Caco-2 (cell line): ENCODE data around the gene FAM180B. TPM values are rescaled to one million over a fixed set of nuclear protein-coding genes. Genes with fewer than 3 reads are reported as not detected.
"Not testable (repeated sequence)": the region's sequence is repeated elsewhere in the genome, so short reads cannot be mapped to it uniquely, and the experiment has no call there.

Experiments used
- BruUV-seq: library from RNA; stranded (reverse); fragments of 400-500 nt; replicated peaks from 2 replicates; lab custom pipeline; 2021; lab: Mats Ljungman, UMichigan
- CTCF ChIA-PET: fragments of 300-600 bp; sonication (Branson Sonifier 250); formaldehyde crosslinking; loops from one replicate; lab custom pipeline; 2022; ENCODE audit warnings: antibody characterized with exemption; lab: Charles Lee
- POLR2A ChIA-PET: fragments of 300-600 bp; sonication (Branson Sonifier 250); formaldehyde crosslinking; loops from one replicate; lab custom pipeline; 2022; ENCODE audit warnings: antibody characterized with exemption; lab: Charles Lee
- DNase-seq, 2 experiments: peaks; one replicate each; pipeline versions ENCODE4 v3.0.0 to v3.0.0-alpha.2; 2020 to 2022
- H3K27me3 ChIP-seq: replicated peaks from 2 replicates; pipeline ENCODE4 v1.6.0; 2011; ENCODE audit warnings: low read length; ENCODE audit not compliant: control insufficient read depth, insufficient read depth
- H3K36me3 ChIP-seq: 2 replicates; pipeline ENCODE4 v1.5.1; 2011; ENCODE audit warnings: low read length; ENCODE audit not compliant: control insufficient read depth, insufficient read depth
- H3K4me1 ChIP-seq: fragments of 250-450 bp; sonication (Bioruptor Pico); 2 replicates; pipeline ENCODE4 v1.5.1; 2020; ENCODE audit warnings: mild to moderate bottlenecking
- H3K4me3 ChIP-seq: 2 replicates; pipeline ENCODE4 v1.5.1; 2011; ENCODE audit warnings: low read depth, mild to moderate bottlenecking, control low read depth, low read length
- H3K9me3 ChIP-seq: fragments of 250-450 bp; sonication (Bioruptor Pico); 2 replicates; pipeline ENCODE4 v1.5.1; 2020; ENCODE audit warnings: mild to moderate bottlenecking, moderate library complexity
- H3K27ac Mint-ChIP-seq: one replicate; pipeline ENCODE4 v1.8.0; 2022; ENCODE audit warnings: mixed read lengths; ENCODE audit not compliant: unreplicated experiment
- H3K27me3 Mint-ChIP-seq: one replicate; pipeline ENCODE4 v1.8.0; 2022; ENCODE audit warnings: mixed read lengths; ENCODE audit not compliant: insufficient read depth, unreplicated experiment
- H3K36me3 Mint-ChIP-seq: one replicate; pipeline ENCODE4 v1.8.0; 2022; ENCODE audit warnings: mild to moderate bottlenecking, mixed read lengths; ENCODE audit not compliant: insufficient read depth, unreplicated experiment
- H3K4me1 Mint-ChIP-seq: one replicate; pipeline ENCODE4 v1.8.0; 2022; ENCODE audit warnings: low read depth, mixed read lengths; ENCODE audit not compliant: unreplicated experiment
- H3K4me3 Mint-ChIP-seq: one replicate; pipeline ENCODE4 v1.8.0; 2022; ENCODE audit warnings: mild to moderate bottlenecking, moderate library complexity, mixed read lengths; ENCODE audit not compliant: unreplicated experiment
- H3K9me3 Mint-ChIP-seq: one replicate; pipeline ENCODE4 v1.8.0; 2022; ENCODE audit warnings: mixed read lengths; ENCODE audit not compliant: unreplicated experiment
- CTCF ChIP-seq, 2 experiments: fragments of 200-600 bp in 1 of 2; IDR thresholded peaks; 1 replicate in 1 of 2; 2 replicates in 1 of 2; pipeline versions ENCODE4 v1.5.1 to v1.8.0; 2011 to 2022; ENCODE audit warnings: antibody characterized with exemption in 1 of 2, control low read depth in 1 of 2, inconsistent platforms in 1 of 2, low read depth in 1 of 2, low read length in 1 of 2, mild to moderate bottlenecking in 1 of 2, moderate library complexity in 1 of 2; ENCODE audit not compliant: insufficient read depth in 1 of 2, severe bottlenecking in 1 of 2, unreplicated experiment in 1 of 2
- intact Hi-C: fragments of 100-400 bp; cut with micrococcal nuclease; formaldehyde crosslinking; loops from one replicate; pipeline ENCODE4 v1.10.0; 2022; ENCODE audit not compliant: unreplicated experiment
- total RNA-seq: library from RNA; stranded (reverse); gene quantifications from 2 replicates; pipeline ENCODE4 v1.2.3, GENCODE V29; 2022

The FAM180B gene
- total RNA-seq, 1 experiment from 2014 or later: not detected

- intact Hi-C loops: loop anchor here (10.0 kb wide), 1 partner anchor 74 kb away; no protein-coding TSS in a partner anchor
- no TSS peak for BruUV-seq
Measured at GRCh38 chr11:47558695-47559094, 27.8 kb upstream of the FAM180B start.

GRCh38 chr11:47560426-47560825, 26.1 kb upstream of the FAM180B start:
- BruUV-seq: no TSS peak
- Histone ChIP-seq H3K36me3 (no peaks in the 10 kb centered on the region), H3K27me3 (no peaks in the 10 kb centered on the region), H3K4me3 (no peak overlapping the region), H3K4me1 (no peaks in the 10 kb centered on the region; the same call in 1 of the 2 replicates), H3K9me3 (no peaks in the 10 kb centered on the region)
- TF ChIP-seq CTCF (IDR thresholded peaks at IDR 0.05; ENCODE audit: insufficient read depth in 1 of 2, low read depth in 1 of 2, low read length in 1 of 2, severe bottlenecking in 1 of 2, unreplicated experiment in 1 of 2): no peak
- H3K9me3 Mint-ChIP-seq: no peaks in the 10 kb centered on the region
- ChIA-PET POLR2A (no interaction called here), CTCF (no interaction called here)
- intact Hi-C loops: no loop called here
- H3K4me1 Mint-ChIP-seq: no peaks in the 10 kb centered on the region
- no peak for DNase-seq
- peaks cover 8% of the 10 kb centered on the region for H3K36me3 Mint-ChIP-seq
- no peak overlapping the region for H3K4me3 Mint-ChIP-seq
- no peak overlapping the region for H3K27ac Mint-ChIP-seq
- no peaks in the 10 kb centered on the region for H3K27me3 Mint-ChIP-seq

More at GRCh38 chr11:47558695-47559094, 27.8 kb upstream of the FAM180B start:
- H3K27ac Mint-ChIP-seq: no peak overlapping the region
- H3K27me3 ChIP-seq: no peaks in the 10 kb centered on the region
- no peaks in the 10 kb centered on the region for H3K4me1 ChIP-seq
- no peaks in the 10 kb centered on the region for H3K4me1 Mint-ChIP-seq
- H3K4me3 Mint-ChIP-seq: no peak overlapping the region
- POLR2A ChIA-PET: no interaction called here
- no peak for DNase-seq
- no peak for TF ChIP-seq CTCF (IDR thresholded peaks at IDR 0.05; ENCODE audit: insufficient read depth in 1 of 2, low read depth in 1 of 2, low read length in 1 of 2, severe bottlenecking in 1 of 2, unreplicated experiment in 1 of 2)
- CTCF ChIA-PET: no interaction called here
- no peaks in the 10 kb centered on the region for H3K9me3 ChIP-seq
- no peaks in the 10 kb centered on the region for H3K36me3 ChIP-seq
- no peaks in the 10 kb centered on the region for H3K27me3 Mint-ChIP-seq
- no peak overlapping the region for H3K4me3 ChIP-seq
- H3K9me3 Mint-ChIP-seq: no peaks in the 10 kb centered on the region
- H3K36me3 Mint-ChIP-seq: no peaks in the 10 kb centered on the region

DNA sequence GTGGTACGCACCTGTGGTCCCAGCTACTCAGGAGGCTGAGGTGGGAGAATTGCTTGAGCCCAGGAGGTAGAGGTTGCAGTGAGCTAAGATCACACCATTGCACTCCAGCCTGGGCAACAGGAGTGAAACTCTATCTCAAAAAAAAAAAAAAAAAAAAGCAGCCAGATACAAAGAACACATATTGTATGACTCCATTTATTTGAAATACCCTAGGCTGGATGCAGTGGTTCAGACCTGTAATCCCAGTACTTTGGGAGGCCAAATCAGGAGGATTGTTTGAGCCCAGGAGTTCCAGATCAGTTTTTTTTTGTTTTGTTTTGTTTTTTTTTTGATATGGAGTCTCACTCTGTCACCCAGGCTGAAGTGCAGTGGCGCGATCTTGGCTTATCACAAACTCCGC, 24.1 kb upstream of the FAM180B start:
- CTCF ChIA-PET: interaction anchor here (0.7 kb wide), 1 partner anchor 436 kb away, joined by 11 read pairs; no protein-coding TSS in a partner anchor
- H3K27ac Mint-ChIP-seq, H3K9me3 Mint-ChIP-seq, H3K36me3 ChIP-seq, POLR2A ChIA-PET, H3K27me3 Mint-ChIP-seq, H3K4me3 Mint-ChIP-seq, H3K4me1 ChIP-seq, BruUV-seq, H3K4me1 Mint-ChIP-seq, H3K27me3 ChIP-seq, H3K4me3 ChIP-seq, intact Hi-C loops, H3K9me3 ChIP-seq, DNase-seq: not testable (repeated sequence)
- peaks cover 15% of the 10 kb centered on the region for H3K36me3 Mint-ChIP-seq

GRCh38 chr11:47564366-47564765, 22.1 kb upstream of the FAM180B start:
- Mint-ChIP-seq H3K36me3 (peaks cover 24% of the 10 kb centered on the region), H3K4me3 (peak overlapping the region; percentile 77)
- H3K9me3 Mint-ChIP-seq, BruUV-seq, intact Hi-C loops, H3K27me3 ChIP-seq, H3K9me3 ChIP-seq, H3K27me3 Mint-ChIP-seq, H3K36me3 ChIP-seq, H3K4me1 ChIP-seq, H3K27ac Mint-ChIP-seq, H3K4me1 Mint-ChIP-seq, H3K4me3 ChIP-seq, DNase-seq: not testable (repeated sequence)
- ChIA-PET CTCF (interaction anchor here (0.6 to 2.8 kb wide), 2 partner anchors 11 to 54 kb away, joined by 3 to 16 read pairs; partner anchors contain the start of gene CELF1), POLR2A (interaction anchor here (1.1 kb wide), 1 partner anchor 13 kb away, joined by 4 read pairs; no protein-coding TSS in a partner anchor)
